GM12872 (cell line): Measurements from ENCODE around the gene SRRM3.

Experiments used
- CTCF ChIP-seq: IDR thresholded peaks from 3 replicates; pipeline ENCODE4 v1.5.1; 2011; ENCODE audit warnings: low read depth, mild to moderate bottlenecking, low read length, moderate library complexity; ENCODE audit not compliant: insufficient read depth

Gene SRRM3

GRCh38 chr7:76329479-76329878 is 127.8 kb downstream of the SRRM3 start:
- TF ChIP-seq CTCF = no peak

- no peak for TF ChIP-seq CTCF
These were observed 128.6 kb downstream of the SRRM3 start for GRCh38 chr7:76330261-76330660.

GRCh38 chr7:76330673-76331072 is 129.0 kb downstream of the SRRM3 start:
- TF ChIP-seq CTCF = no peak

GRCh38 chr7:76332078-76332477 is 130.4 kb downstream of the SRRM3 start:
- no peak for TF ChIP-seq CTCF

- TF ChIP-seq CTCF = no peak
These were observed 131.9 kb downstream of the SRRM3 start for GRCh38 chr7:76333511-76334101.

- TF ChIP-seq CTCF = no peak
These were observed 132.7 kb downstream of the SRRM3 start for GRCh38 chr7:76334320-76334967.

- TF ChIP-seq CTCF = no peak
These were observed 134.4 kb downstream of the SRRM3 start for GRCh38 chr7:76336094-76336493.
